Measurements from ENCODE around the gene ACKR4. TPM values are rescaled to one million over a fixed set of nuclear protein-coding genes. Genes with fewer than 3 reads are reported as not detected.

The ACKR4 gene
- total and polyA plus RNA-seq, 9 of the 15 experiments (the other 6 are each of a cell fraction or from before 2014, with no cell fraction given): 0.04 to 0.06 TPM; not detected in 7

GRCh38 chr3:132630612-132631011 lies 33.5 kb downstream of the ACKR4 start:
- WGBS (ENCODE audit: insufficient coverage, low coverage, missing lambda C conversion rate): 78% methylated on average over 7 of the region's 7 CpGs
- TF ChIP-seq MTF1 (CRISPR knock-in tag; IDR thresholded peaks at IDR 0.05; ENCODE audit: borderline replicate concordance) (no peak), SIN3A (IDR thresholded peaks at IDR 0.05; ENCODE audit: borderline replicate concordance in 2 of 2, control insufficient read depth in 1 of 2, low read depth in 2 of 2, low read length in 2 of 2) (no peak), ASH1L (IDR thresholded peaks at IDR 0.05; ENCODE audit: borderline replicate concordance, low read depth, partially characterized antibody) (no peak), THRAP3 (IDR thresholded peaks at IDR 0.05; ENCODE audit: borderline replicate concordance) (no peak), ZNF316 (IDR thresholded peaks at IDR 0.05) (no peak)
- ChIA-PET CTCF (ENCODE audit: low intra/inter-chr PET ratio) (no interaction called here), POLR2A (interaction anchor here (1.2 kb wide), 1 partner anchor 288 kb away, joined by 4 read pairs; no protein-coding TSS in a partner anchor)
- in situ Hi-C loops (cut with MboI): no loop called here
- Histone ChIP-seq H3K9me3 (replicated peaks; ENCODE audit: control insufficient read depth, insufficient read depth, low read depth, low read length) (no peaks in the 10 kb centered on the region), H3K4me3 (no peak overlapping the region), H4K20me1 (replicated peaks; ENCODE audit: control insufficient read depth, insufficient read depth, low read length) (no peaks in the 10 kb centered on the region), H3K9ac (ENCODE audit: insufficient read depth in 1 of 2, low read depth in 2 of 2, low read length in 2 of 2) (no peak overlapping the region), H3K4me2 (ENCODE audit: insufficient read depth, low read length) (no peak overlapping the region), H3K36me3 (ENCODE audit: control insufficient read depth, insufficient read depth, low read length) (no peaks in the 10 kb centered on the region), H3K79me2 (ENCODE audit: control insufficient read depth, insufficient read depth, low read length) (no peaks in the 10 kb centered on the region), H3K4me1 (replicated peaks in 1 of 2; ENCODE audit: control insufficient read depth in 2 of 2, insufficient read depth in 2 of 2, low read length in 2 of 2) (no peaks in the 10 kb centered on the region), H3K9me1 (ENCODE audit: control insufficient read depth, insufficient read depth, low read length) (no peaks in the 10 kb centered on the region), H3K27me3 (ENCODE audit: control insufficient read depth in 2 of 2, insufficient read depth in 2 of 2, low read length in 2 of 2) (no peaks in the 10 kb centered on the region), H3K27ac (ENCODE audit: extremely low read depth, low read depth, low read length) (no peak overlapping the region), H2AFZ (ENCODE audit: low read depth, low read length) (no peak overlapping the region)
- intact Hi-C loops (cut with micrococcal nuclease): no loop called here
- FAIRE-seq (no peak), DNase-seq (ENCODE audit: extremely low read depth in 1 of 4, low spot score in 3 of 4) (no peak), ATAC-seq (no peak)
- BruUV-seq (replicated peaks): no TSS peak

GRCh38 chr3:132635052-132635451 lies 38.0 kb downstream of the ACKR4 start:
- H4K20me1 ChIP-seq (replicated peaks; ENCODE audit: control insufficient read depth, insufficient read depth, low read length): no peaks in the 10 kb centered on the region
- H3K79me2 ChIP-seq (ENCODE audit: control insufficient read depth, insufficient read depth, low read length): no peaks in the 10 kb centered on the region
- H3K4me1 ChIP-seq (replicated peaks in 1 of 2; ENCODE audit: control insufficient read depth in 2 of 2, insufficient read depth in 2 of 2, low read length in 2 of 2): no peaks in the 10 kb centered on the region
- no peak for DNase-seq (ENCODE audit: extremely low read depth in 1 of 4, low spot score in 3 of 4)
- BruUV-seq (replicated peaks): no TSS peak
- ATAC-seq: no peak
- intact Hi-C loops (cut with micrococcal nuclease) (no loop called here), in situ Hi-C loops (cut with MboI) (no loop called here)
- no peaks in the 10 kb centered on the region for H3K36me3 ChIP-seq (ENCODE audit: control insufficient read depth, insufficient read depth, low read length)
- H3K27ac ChIP-seq (ENCODE audit: extremely low read depth, low read depth, low read length): no peak overlapping the region
- CTCF ChIA-PET (ENCODE audit: low intra/inter-chr PET ratio): no interaction called here
- H3K27me3 ChIP-seq (ENCODE audit: control insufficient read depth in 2 of 2, insufficient read depth in 2 of 2, low read length in 2 of 2): no peaks in the 10 kb centered on the region
- POLR2A ChIA-PET: no interaction called here
- H2AFZ ChIP-seq (ENCODE audit: low read depth, low read length): no peak overlapping the region
- no peaks in the 10 kb centered on the region for H3K9me3 ChIP-seq (replicated peaks; ENCODE audit: control insufficient read depth, insufficient read depth, low read depth, low read length)
- no peak overlapping the region for H3K4me3 ChIP-seq
- no peak overlapping the region for H3K4me2 ChIP-seq (ENCODE audit: insufficient read depth, low read length)
- no peak for FAIRE-seq
- H3K9me1 ChIP-seq (ENCODE audit: control insufficient read depth, insufficient read depth, low read length): no peaks in the 10 kb centered on the region
- no peak overlapping the region for H3K9ac ChIP-seq (ENCODE audit: insufficient read depth in 1 of 2, low read depth in 2 of 2, low read length in 2 of 2)
- no peak for TF ChIP-seq XRCC4 (IDR thresholded peaks at IDR 0.05; ENCODE audit: extremely low read depth, insufficient read depth, insufficient read length)
- TF ChIP-seq ZNF318 (IDR thresholded peaks at IDR 0.05; ENCODE audit: borderline replicate concordance in 1 of 2, low read depth in 1 of 2): no peak
- no peak for TF ChIP-seq ZNF561 (CRISPR knock-in tag; conservative IDR thresholded peaks at IDR 0.05)
- no peak for TF ChIP-seq IFI16 (CRISPR knock-in tag; IDR thresholded peaks at IDR 0.05)

Data from K562 (cell line).